ENCODE results near the gene TEX36. TPM values are rescaled to one million over a fixed set of nuclear protein-coding genes. Genes with fewer than 3 reads are reported as not detected.

TEX36 gene, protein sequence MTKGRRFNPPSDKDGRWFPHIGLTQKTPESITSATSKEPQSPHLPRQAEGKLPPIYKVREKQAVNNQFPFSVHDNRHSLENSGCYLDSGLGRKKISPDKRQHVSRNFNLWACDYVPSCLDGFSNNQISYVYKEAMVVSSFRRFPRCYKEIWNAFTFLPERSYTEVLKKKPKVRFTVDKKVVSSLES
- total RNA-seq (2021) = 1.1 and 1.2 TPM in 2 replicates
- percentile 33 among the genes with signal in this experiment for Bru-seq, nascent RNA
- percentile 31 among the genes with signal in this experiment for BruChase-seq, experiment 1, labeled RNA remaining after a 2-hour chase
- percentile 29 among the genes with signal in this experiment for BruChase-seq, experiment 2, labeled RNA remaining after a 6-hour chase
- long read RNA-seq, partial matches to known transcripts = 3 of 4 reads
- long read RNA-seq, other reads (novel, unspliced or antisense) = 1 of 4 reads

DNA sequence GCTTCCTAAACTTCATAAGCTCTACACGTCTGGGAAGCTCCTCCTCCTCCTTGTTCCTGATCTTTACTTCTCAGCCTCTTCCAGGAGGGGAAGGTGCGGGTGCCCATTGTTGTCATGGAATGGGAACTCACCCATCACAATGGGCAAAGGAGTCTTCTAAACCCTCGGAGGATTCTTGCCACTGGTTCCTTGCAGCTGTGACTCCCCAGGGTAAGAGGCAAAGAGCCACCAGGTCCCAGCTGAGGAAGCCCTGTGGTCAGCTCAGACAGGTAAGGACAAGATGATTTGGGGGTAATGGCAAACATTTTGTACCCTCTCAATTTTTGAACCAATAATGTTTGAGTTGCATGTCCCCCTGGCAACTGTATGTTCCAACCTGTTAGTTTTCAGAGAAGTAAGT lies at the start of gene TEX36:
Gene TEX36 (minus strand): TSS at position 101 of the 400 bp plus-strand sequence. CDS start 174 bp downstream, outside the sequence.
- TF ChIP-seq, protein P1, sequence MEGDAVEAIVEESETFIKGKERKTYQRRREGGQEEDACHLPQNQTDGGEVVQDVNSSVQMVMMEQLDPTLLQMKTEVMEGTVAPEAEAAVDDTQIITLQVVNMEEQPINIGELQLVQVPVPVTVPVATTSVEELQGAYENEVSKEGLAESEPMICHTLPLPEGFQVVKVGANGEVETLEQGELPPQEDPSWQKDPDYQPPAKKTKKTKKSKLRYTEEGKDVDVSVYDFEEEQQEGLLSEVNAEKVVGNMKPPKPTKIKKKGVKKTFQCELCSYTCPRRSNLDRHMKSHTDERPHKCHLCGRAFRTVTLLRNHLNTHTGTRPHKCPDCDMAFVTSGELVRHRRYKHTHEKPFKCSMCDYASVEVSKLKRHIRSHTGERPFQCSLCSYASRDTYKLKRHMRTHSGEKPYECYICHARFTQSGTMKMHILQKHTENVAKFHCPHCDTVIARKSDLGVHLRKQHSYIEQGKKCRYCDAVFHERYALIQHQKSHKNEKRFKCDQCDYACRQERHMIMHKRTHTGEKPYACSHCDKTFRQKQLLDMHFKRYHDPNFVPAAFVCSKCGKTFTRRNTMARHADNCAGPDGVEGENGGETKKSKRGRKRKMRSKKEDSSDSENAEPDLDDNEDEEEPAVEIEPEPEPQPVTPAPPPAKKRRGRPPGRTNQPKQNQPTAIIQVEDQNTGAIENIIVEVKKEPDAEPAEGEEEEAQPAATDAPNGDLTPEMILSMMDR (conservative IDR thresholded peaks at IDR 0.05) = no peak
- no peak for TF ChIP-seq EZH2 (IDR thresholded peaks at IDR 0.05; ENCODE audit: low read depth)
- intact Hi-C loops (cut with micrococcal nuclease; ENCODE audit: unreplicated experiment) = no loop called here

DNA sequence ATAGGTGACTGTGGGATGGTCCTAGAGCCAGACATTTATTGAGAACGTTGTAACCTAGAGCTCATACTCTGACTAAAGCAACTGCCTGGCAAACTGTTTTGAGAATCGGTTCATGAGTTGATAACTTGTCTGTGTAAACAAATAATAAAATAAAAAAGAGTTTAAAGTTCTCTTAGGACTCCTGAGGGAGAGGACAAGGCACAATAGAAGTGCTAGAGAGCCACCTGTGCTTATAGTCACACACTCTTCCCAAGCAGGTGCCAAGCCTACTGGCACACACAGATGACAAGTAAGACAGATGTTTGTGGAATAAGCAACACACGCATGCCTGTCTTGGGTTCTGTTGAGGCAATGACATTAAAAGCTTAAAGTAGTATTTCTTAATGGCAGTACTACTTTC lies 44.5 kb upstream of the TEX36 start:
- Histone ChIP-seq H4K20me1 (ENCODE audit: insufficient read depth) (no peaks in the 10 kb centered on the region), H3K9me2 (ENCODE audit: insufficient read depth) (no peaks in the 10 kb centered on the region), H3K79me2 (ENCODE audit: low read depth) (0 out of 2 replicates have a peak, but pooled peaks cover 7% of the 10 kb centered on the region), H3K4me1 (replicated peaks; ENCODE audit: insufficient read depth) (no peaks in the 10 kb centered on the region), H3K27ac (no peak overlapping the region), H3K27me3 (ENCODE audit: insufficient read depth, low read depth) (no peaks in the 10 kb centered on the region), H3F3A (ENCODE audit: insufficient read depth, low read depth) (no peaks in the 10 kb centered on the region), H3K36me3 (ENCODE audit: low read depth) (peaks cover 42% of the 10 kb centered on the region), H2AFZ (no peak overlapping the region), H3K4me2 (no peak overlapping the region), H3K9me3 (ENCODE audit: insufficient read depth, low read depth) (no peaks in the 10 kb centered on the region), H3K4me3 (no peak overlapping the region)
- TF ChIP-seq EZH2 (IDR thresholded peaks at IDR 0.05; ENCODE audit: low read depth) = no peak
- TF ChIP-seq, protein P1 (conservative IDR thresholded peaks at IDR 0.05) = no peak
- BruUV-seq (replicated peaks) = no TSS peak
- ChIA-PET POLR2A (ENCODE audit: unreplicated experiment) (no interaction called here), CTCF (no interaction called here)
- intact Hi-C loops (cut with micrococcal nuclease; ENCODE audit: unreplicated experiment) = no loop called here
- no peak for DNase-seq

More for the DNA sequence above, at the start of gene TEX36:
- H3K4me3 ChIP-seq = no peak within 1 kb of the TSS
- H3K79me2 ChIP-seq (ENCODE audit: low read depth) = no peaks in the 10 kb centered on the region
- POLR2A ChIA-PET (ENCODE audit: unreplicated experiment) = interaction anchor here (0.6 kb wide), 1 partner anchor 22 kb away, joined by 3 read pairs; no protein-coding TSS in a partner anchor
- no peak within 1 kb of the TSS for H3K27ac ChIP-seq
- no peak for DNase-seq
- no peaks in the 10 kb centered on the region for H3K36me3 ChIP-seq (ENCODE audit: low read depth)
- H3K9me2 ChIP-seq (ENCODE audit: insufficient read depth) = no peaks in the 10 kb centered on the region
- CTCF ChIA-PET = no interaction called here
- H3K9me3 ChIP-seq (ENCODE audit: insufficient read depth, low read depth) = no peaks in the 10 kb centered on the region
- no peaks in the 10 kb centered on the region for H3K4me1 ChIP-seq (replicated peaks; ENCODE audit: insufficient read depth)
- no peaks in the 10 kb centered on the region for H4K20me1 ChIP-seq (ENCODE audit: insufficient read depth)
- no TSS peak for BruUV-seq (replicated peaks)
- H3F3A ChIP-seq (ENCODE audit: insufficient read depth, low read depth) = no peaks in the 10 kb centered on the region
- no peak within 1 kb of the TSS for H2AFZ ChIP-seq
- no peaks in the 10 kb centered on the region for H3K27me3 ChIP-seq (ENCODE audit: insufficient read depth, low read depth)
- H3K4me2 ChIP-seq = no peak within 1 kb of the TSS

DNA sequence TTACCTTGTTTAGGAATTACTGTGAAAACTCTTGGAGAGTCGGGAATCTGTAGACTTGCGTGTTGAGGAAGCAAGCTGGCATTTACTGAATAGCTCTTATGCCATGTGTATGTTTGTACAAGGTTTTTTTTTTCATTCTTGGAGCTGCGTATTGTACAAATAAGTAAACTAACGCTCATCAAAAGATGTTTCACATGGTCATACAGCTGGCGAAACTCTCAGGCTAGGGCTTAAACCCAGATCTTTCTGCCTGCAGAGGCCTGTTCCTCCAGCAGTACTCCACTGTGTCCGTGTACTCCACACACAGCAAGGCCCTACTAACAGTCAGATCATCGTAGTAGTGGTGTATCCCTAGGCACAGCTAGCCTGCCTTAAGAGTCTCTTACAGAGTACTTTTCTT lies 44.0 kb upstream of the TEX36 start:
- H3K27me3 ChIP-seq (ENCODE audit: insufficient read depth, low read depth) = no peaks in the 10 kb centered on the region
- H3K4me3 ChIP-seq = no peak overlapping the region
- no peak for DNase-seq
- no peak overlapping the region for H3K27ac ChIP-seq
- H2AFZ ChIP-seq = no peak overlapping the region
- H3K9me3 ChIP-seq (ENCODE audit: insufficient read depth, low read depth) = no peaks in the 10 kb centered on the region
- H3K79me2 ChIP-seq (ENCODE audit: low read depth) = 0 out of 2 replicates have a peak, but pooled peaks cover 12% of the 10 kb centered on the region
- no peaks in the 10 kb centered on the region for H4K20me1 ChIP-seq (ENCODE audit: insufficient read depth)
- no peak overlapping the region for H3K4me2 ChIP-seq
- CTCF ChIA-PET = no interaction called here
- H3F3A ChIP-seq (ENCODE audit: insufficient read depth, low read depth) = no peaks in the 10 kb centered on the region
- TF ChIP-seq, protein P1 (conservative IDR thresholded peaks at IDR 0.05) = no peak
- no peak for TF ChIP-seq EZH2 (IDR thresholded peaks at IDR 0.05; ENCODE audit: low read depth)
- intact Hi-C loops (cut with micrococcal nuclease; ENCODE audit: unreplicated experiment) = no loop called here
- H3K9me2 ChIP-seq (ENCODE audit: insufficient read depth) = no peaks in the 10 kb centered on the region
- POLR2A ChIA-PET (ENCODE audit: unreplicated experiment) = no interaction called here
- H3K4me1 ChIP-seq (replicated peaks; ENCODE audit: insufficient read depth) = no peaks in the 10 kb centered on the region
- peaks cover 46% of the 10 kb centered on the region for H3K36me3 ChIP-seq (ENCODE audit: low read depth)
- no TSS peak for BruUV-seq (replicated peaks)
